Stimulated activated CD4-positive, alpha-beta T cell treated with anti-CD3 and anti-CD28 coated beads, Interleukin-1b, Interleukin-23, amount 100 ng/mL, for 4 hours (primary cell): ENCODE results near the gene FRMD4B.

ENCODE experiments used
- DNase-seq, 2 donors: peaks; one replicate each; pipeline ENCODE4 v3.0.0-alpha.2; 2020; ENCODE audit warnings: low read depth in 2 of 2

Gene FRMD4B

DNA sequence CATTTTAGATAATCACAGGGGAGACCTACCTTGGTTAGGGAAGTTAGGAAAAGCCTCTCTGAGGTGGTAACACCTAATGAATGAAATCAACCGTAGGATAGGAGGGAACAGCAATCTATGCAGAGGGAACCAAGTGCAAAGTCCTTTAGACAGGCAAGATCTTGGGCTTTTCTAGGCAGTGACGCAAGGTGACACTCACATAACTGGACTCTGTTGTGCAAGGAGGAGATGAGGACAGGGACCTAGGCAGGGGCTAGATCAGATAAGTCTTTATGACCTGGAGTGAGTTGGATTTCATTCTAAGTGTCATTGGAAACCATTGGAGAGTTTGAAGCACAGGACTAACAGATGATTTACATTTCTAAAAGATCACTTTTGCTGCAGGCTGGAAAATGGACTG lies 258.9 kb downstream of the FRMD4B start:
- no peak for DNase-seq

DNA sequence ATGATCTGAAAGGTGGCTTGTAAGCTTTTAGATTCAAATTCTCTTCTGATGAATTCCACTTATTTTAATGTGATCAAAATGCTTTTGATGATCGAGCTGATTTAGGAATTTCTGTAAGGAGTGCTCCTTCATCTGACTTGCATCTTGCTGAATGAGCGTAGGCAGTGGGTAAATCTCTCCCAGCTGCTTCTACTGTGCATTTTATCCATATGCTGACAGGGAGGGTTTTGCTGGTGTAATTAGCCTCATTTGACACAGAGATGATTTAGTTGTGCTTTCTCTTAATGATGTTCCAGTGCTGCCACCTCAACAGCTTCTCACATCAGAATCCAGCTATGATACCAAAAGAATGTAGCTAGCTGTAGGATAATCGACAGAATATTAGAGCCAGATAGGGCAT lies 259.7 kb downstream of the FRMD4B start:
- no peak for DNase-seq

DNA sequence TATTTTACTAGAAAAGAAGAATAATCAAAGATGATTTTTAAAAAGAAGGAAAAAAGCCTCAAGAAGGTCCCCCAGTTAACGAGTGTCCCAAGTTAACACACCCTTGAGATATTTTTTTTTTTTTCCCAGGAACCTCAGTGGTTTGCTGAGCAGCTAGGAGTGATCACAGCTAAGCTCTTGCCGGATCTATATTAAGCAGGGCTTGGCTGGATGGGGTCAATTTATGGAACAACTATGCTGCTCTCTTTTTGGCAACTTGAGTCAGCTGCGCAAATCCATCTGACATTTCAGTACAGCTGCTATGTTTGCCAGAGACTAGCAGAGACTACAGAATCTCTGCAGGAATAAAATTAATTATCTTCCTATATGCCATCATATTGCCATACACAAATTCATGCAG lies 263.5 kb downstream of the FRMD4B start, which contains the start of gene LMOD3:
TSS of gene LMOD3 (minus strand) at position 193 of the 400 bp plus-strand sequence. CDS start 209 bp downstream, outside the sequence.
- no peak for DNase-seq

DNA sequence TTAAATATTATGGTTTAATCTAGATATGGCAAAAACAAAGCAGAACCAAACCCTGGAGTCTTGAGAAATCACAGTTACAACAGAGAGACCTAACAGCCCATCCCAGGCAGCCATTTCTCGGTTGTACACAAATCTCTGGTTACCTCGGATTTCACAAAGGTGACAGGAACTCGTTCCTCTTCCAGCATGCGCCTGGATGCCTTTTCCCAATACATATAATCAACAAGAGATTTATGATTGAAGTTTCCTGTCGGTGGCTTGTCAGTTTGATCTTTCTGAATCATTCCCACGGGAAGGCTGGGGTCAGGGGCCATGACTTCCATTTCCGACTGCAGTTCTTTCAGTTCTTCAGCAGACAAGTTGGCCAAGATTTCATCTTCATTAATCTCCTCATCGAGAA lies 263.9 kb downstream of the FRMD4B start:
- DNase-seq, result no peak

DNA sequence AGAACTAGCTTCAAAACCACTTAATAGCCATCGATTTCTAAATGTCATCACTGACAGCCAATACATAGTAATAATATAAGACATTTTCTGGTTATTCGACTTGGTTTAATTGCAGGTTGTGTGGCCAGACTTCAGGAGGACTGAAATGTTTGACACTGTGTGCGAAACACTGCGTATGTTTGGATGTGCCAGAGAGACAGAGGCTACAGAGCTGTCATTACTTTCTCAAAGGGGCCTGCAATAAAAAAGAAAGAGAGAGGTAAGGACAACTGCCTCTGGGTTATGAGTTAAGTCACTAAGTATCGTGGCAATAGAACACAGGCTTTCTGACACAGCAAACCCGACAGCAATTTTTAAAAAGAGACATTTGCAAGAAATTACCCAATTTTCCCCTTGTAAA lies 264.4 kb downstream of the FRMD4B start:
- DNase-seq, result no peak

DNA sequence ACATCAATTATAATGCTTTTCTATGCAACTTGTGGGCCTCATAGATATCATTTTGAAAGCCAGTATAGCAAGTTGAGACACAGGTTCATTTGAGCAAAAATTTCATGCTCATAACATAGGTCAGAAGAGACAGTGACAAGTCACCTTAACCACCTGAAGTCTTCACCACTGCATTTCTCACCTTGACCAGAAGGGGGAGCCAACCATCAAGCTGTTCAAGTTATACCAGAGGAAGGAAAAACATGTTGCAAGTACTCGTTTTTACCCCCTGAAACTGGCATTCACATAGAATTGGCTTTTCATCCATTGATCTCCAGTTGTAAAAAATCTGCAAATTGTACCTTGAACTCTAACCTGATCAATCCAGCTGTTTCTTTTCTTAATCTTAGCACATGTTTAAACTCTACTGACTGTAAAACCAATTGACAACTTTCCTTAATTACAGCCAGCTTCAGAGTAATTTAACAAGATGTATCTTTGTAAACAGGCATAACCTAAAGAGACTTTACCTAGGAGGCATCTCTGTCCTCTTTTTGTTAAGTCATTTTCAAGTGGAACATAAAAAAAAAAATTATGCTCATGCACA lies 264.9 kb downstream of the FRMD4B start:
- peak; percentile 55 to 87 for DNase-seq
